Measurements from ENCODE around the gene KCNJ10. TPM values are rescaled to one million over a fixed set of nuclear protein-coding genes. Genes with fewer than 3 reads are reported as not detected.

KCNJ10 gene
- total RNA-seq, 2 donors from 2014 or later = not detected

GRCh38 chr1:160020196-160020595 is 49.8 kb downstream of the KCNJ10 start:
- Histone ChIP-seq H3K9me3 (no peaks in the 10 kb centered on the region), H3K4me1 (replicated peaks) (no peaks in the 10 kb centered on the region), H3K27me3 (replicated peaks; ENCODE audit: insufficient read depth) (no peaks in the 10 kb centered on the region), H3K27ac (no peak overlapping the region), H3K36me3 (no peaks in the 10 kb centered on the region), H3K4me3 (no peak overlapping the region)
- intact Hi-C loops (cut with DNase I) = no loop called here
- DNase-seq (ENCODE audit: low spot score) = no peak
- no peak for TF ChIP-seq CTCF (IDR thresholded peaks at IDR 0.05)
- no peak for TF ChIP-seq POLR2AphosphoS5 (IDR thresholded peaks at IDR 0.05)
- no peak for TF ChIP-seq POLR2A (IDR thresholded peaks at IDR 0.05)
- 96% methylated on average over 5 of the region's 5 CpGs for WGBS

GRCh38 chr1:160018900-160019299 is 51.1 kb downstream of the KCNJ10 start:
- intact Hi-C loops (cut with DNase I) = no loop called here
- WGBS = 63% methylated on average over 1 of the region's 1 CpG
- Histone ChIP-seq H3K9me3 (no peaks in the 10 kb centered on the region), H3K4me3 (no peak overlapping the region), H3K36me3 (no peaks in the 10 kb centered on the region), H3K4me1 (replicated peaks) (no peaks in the 10 kb centered on the region), H3K27me3 (replicated peaks; ENCODE audit: insufficient read depth) (no peaks in the 10 kb centered on the region), H3K27ac (no peak overlapping the region)
- no peak for DNase-seq (ENCODE audit: low spot score)
- TF ChIP-seq CTCF (IDR thresholded peaks at IDR 0.05) (no peak), POLR2A (IDR thresholded peaks at IDR 0.05) (no peak), POLR2AphosphoS5 (IDR thresholded peaks at IDR 0.05) (no peak)

GRCh38 chr1:160018347-160018746 is 51.6 kb downstream of the KCNJ10 start:
- intact Hi-C loops (cut with DNase I) = no loop called here
- Histone ChIP-seq H3K4me1 (replicated peaks) (no peaks in the 10 kb centered on the region), H3K4me3 (no peak overlapping the region), H3K9me3 (no peaks in the 10 kb centered on the region), H3K36me3 (no peaks in the 10 kb centered on the region), H3K27me3 (replicated peaks; ENCODE audit: insufficient read depth) (no peaks in the 10 kb centered on the region), H3K27ac (no peak overlapping the region)
- TF ChIP-seq POLR2A (IDR thresholded peaks at IDR 0.05) (no peak), POLR2AphosphoS5 (IDR thresholded peaks at IDR 0.05) (no peak)
- DNase-seq (ENCODE audit: low spot score) = no peak
- WGBS = 73% methylated on average over 3 of the region's 3 CpGs

- no peak overlapping the region for H3K4me3 ChIP-seq
- TF ChIP-seq CTCF (IDR thresholded peaks at IDR 0.05) = no peak
- TF ChIP-seq POLR2A (IDR thresholded peaks at IDR 0.05) = no peak
- no peak for TF ChIP-seq POLR2AphosphoS5 (IDR thresholded peaks at IDR 0.05)
- no peak for DNase-seq (ENCODE audit: low spot score)
- H3K4me1 ChIP-seq (replicated peaks) = no peaks in the 10 kb centered on the region
- WGBS = 72% methylated on average over 1 of the region's 1 CpG
- H3K9me3 ChIP-seq = no peaks in the 10 kb centered on the region
- H3K27me3 ChIP-seq (replicated peaks; ENCODE audit: insufficient read depth) = no peaks in the 10 kb centered on the region
- intact Hi-C loops (cut with DNase I) = no loop called here
- H3K36me3 ChIP-seq = no peaks in the 10 kb centered on the region
- no peak overlapping the region for H3K27ac ChIP-seq
Measured at GRCh38 chr1:160017592-160017991, 52.4 kb downstream of the KCNJ10 start.

- H3K27me3 ChIP-seq (replicated peaks; ENCODE audit: insufficient read depth) = no peaks in the 10 kb centered on the region
- TF ChIP-seq CTCF (IDR thresholded peaks at IDR 0.05) (no peak), POLR2A (IDR thresholded peaks at IDR 0.05) (no peak), POLR2AphosphoS5 (IDR thresholded peaks at IDR 0.05) (no peak)
- WGBS = 82% methylated on average over 3 of the region's 3 CpGs
- H3K9me3 ChIP-seq = no peaks in the 10 kb centered on the region
- intact Hi-C loops (cut with DNase I) = no loop called here
- H3K4me1 ChIP-seq (replicated peaks) = no peaks in the 10 kb centered on the region
- H3K27ac ChIP-seq = no peak overlapping the region
- no peaks in the 10 kb centered on the region for H3K36me3 ChIP-seq
- no peak for DNase-seq (ENCODE audit: low spot score)
- no peak overlapping the region for H3K4me3 ChIP-seq
Measured at GRCh38 chr1:160011781-160012180, 58.2 kb downstream of the KCNJ10 start.
